Gastrocnemius medialis (tissue), 4 donors: Measurements from ENCODE around the gene SUMO3. TPM values are rescaled to one million over a fixed set of nuclear protein-coding genes. Genes with fewer than 3 reads are reported as not detected.

Source experiments
- ATAC-seq, 2 donors: fragments of 150-250 bp; one replicate each; pipeline ENCODE4 v1.9.1; 2016
- DNase-seq, 2 donors: peaks; one replicate each; pipeline ENCODE4 v3.0.0-alpha.2; 2019
- H3K27ac ChIP-seq, 4 donors: fragments of 200-600 bp; sonication (generic); 1 replicate in 1 of 4; 2 replicates in 3 of 4; pipeline ENCODE4 v1.5.1; 2016 to 2018; ENCODE audit warnings: mild to moderate bottlenecking in 2 of 4, moderate library complexity in 1 of 4
- H3K27me3 ChIP-seq, 3 donors: fragments of 200-600 bp; sonication (generic) in 2 of 3; 1 replicate in 1 of 3; 2 replicates in 2 of 3; pipeline versions ENCODE4 v1.5.1 to v1.6.0; 2016 to 2019; ENCODE audit warnings: mild to moderate bottlenecking in 1 of 3, moderate library complexity in 1 of 3
- H3K36me3 ChIP-seq, 2 donors: fragments of 200-600 bp; sonication (generic) in 1 of 2; one replicate each; pipeline ENCODE4 v1.5.1; 2017 to 2018
- H3K4me1 ChIP-seq, 2 donors: fragments of 200-600 bp; sonication (generic) in 1 of 2; one replicate each; pipeline ENCODE4 v1.5.1; 2016 to 2017; ENCODE audit warnings: mild to moderate bottlenecking in 2 of 2
- H3K4me3 ChIP-seq, 4 donors: fragments of 200-600 bp; sonication (generic) in 3 of 4; 1 replicate in 1 of 4; 2 replicates in 3 of 4; pipeline ENCODE4 v1.5.1; 2016 to 2019; ENCODE audit warnings: mild to moderate bottlenecking in 2 of 4
- H3K9me3 ChIP-seq, 3 donors: fragments of 200-600 bp; sonication (generic) in 2 of 3; 1 replicate in 1 of 3; 2 replicates in 2 of 3; pipeline ENCODE4 v1.5.1; 2016 to 2019
- CTCF ChIP-seq, 5 experiments: fragments of 450-650 bp in 3 of 5; fragments of 200-600 bp in 2 of 5; sonication (generic) in 2 of 5; IDR thresholded peaks in 4 of 5; conservative IDR thresholded peaks in 1 of 5; 1 replicate in 4 of 5; 2 replicates in 1 of 5; pipeline ENCODE4 v1.5.1; 2016 to 2019; ENCODE audit warnings: antibody characterized with exemption in 5 of 5, mild to moderate bottlenecking in 3 of 5, moderate library complexity in 3 of 5
- POLR2A ChIP-seq, 2 donors: fragments of 450-650 bp; IDR thresholded peaks; one replicate each; pipeline ENCODE4 v1.6.1; 2017; ENCODE audit warnings: antibody characterized with exemption in 2 of 2, mild to moderate bottlenecking in 2 of 2, moderate library complexity in 2 of 2
- in situ Hi-C, 4 donors: fragments of 200-750 bp; cut with MboI; loops; one replicate each; pipeline versions ENCODE4 v1.15.0 to v1.8.0; 2017; ENCODE audit warnings: low sequenced_read_pairs in 4 of 4
- intact Hi-C: fragments of 100-400 bp; cut with DNase I; formaldehyde crosslinking; loops from one replicate; pipeline ENCODE4 v1.15.1; 2023; ENCODE audit warnings: low total_unique reads
- total RNA-seq, 4 donors: library from RNA; depleted of rRNA; stranded (reverse); fragments of >200 nt; gene quantifications; one replicate each; pipeline versions ENCODE4 v1.1.0 to v1.2.3, GENCODE V29; 2016

SUMO3 gene
- total RNA-seq, 4 donors from 2014 or later, result 49.0 to 85.9 (median 63.7) TPM

- no peak overlapping the region for H3K27ac ChIP-seq
- intact Hi-C loops (no loop called here), in situ Hi-C loops (no loop called here)
- no peaks in the 10 kb centered on the region for H3K27me3 ChIP-seq
- no peaks in the 10 kb centered on the region for H3K9me3 ChIP-seq
- ATAC-seq (no peak), DNase-seq (no peak)
- peaks cover 0 to 6% of the 10 kb centered on the region in 2 donors for H3K4me1 ChIP-seq
- no peaks in the 10 kb centered on the region for H3K36me3 ChIP-seq
- TF ChIP-seq CTCF (IDR thresholded peaks at IDR 0.05 in 4 of 5, conservative IDR thresholded peaks at IDR 0.05 in 1 of 5) (no peak), POLR2A (IDR thresholded peaks at IDR 0.05) (no peak)
- H3K4me3 ChIP-seq, result no peak overlapping the region
Observed at GRCh38 chr21:44836349-44836665, 18.4 kb upstream of the SUMO3 start.

- in situ Hi-C loops, result no loop called here
- intact Hi-C loops, result no loop called here
- no peak for ATAC-seq
Observed at GRCh38 chr21:44835647-44835973, 17.7 kb upstream of the SUMO3 start.

GRCh38 chr21:44834951-44835646 is 17.2 kb upstream of the SUMO3 start:
- Histone ChIP-seq H3K36me3 (no peaks in the 10 kb centered on the region), H3K4me3 (no peak overlapping the region), H3K27me3 (no peaks in the 10 kb centered on the region), H3K4me1 (peaks cover 0 to 6% of the 10 kb centered on the region in 2 donors), H3K27ac (no peak overlapping the region), H3K9me3 (no peaks in the 10 kb centered on the region)
- TF ChIP-seq CTCF (IDR thresholded peaks at IDR 0.05 in 4 of 5, conservative IDR thresholded peaks at IDR 0.05 in 1 of 5), result no peak
- TF ChIP-seq POLR2A (IDR thresholded peaks at IDR 0.05), result no peak
- in situ Hi-C loops (no loop called here), intact Hi-C loops (no loop called here)
- ATAC-seq (no peak), DNase-seq (no peak)

More at GRCh38 chr21:44835647-44835973, 17.7 kb upstream of the SUMO3 start:
- no peaks in the 10 kb centered on the region for H3K27me3 ChIP-seq
- TF ChIP-seq POLR2A (IDR thresholded peaks at IDR 0.05) (no peak), CTCF (IDR thresholded peaks at IDR 0.05 in 4 of 5, conservative IDR thresholded peaks at IDR 0.05 in 1 of 5) (no peak)
- H3K27ac ChIP-seq, result no peak overlapping the region
- H3K9me3 ChIP-seq, result no peaks in the 10 kb centered on the region
- H3K4me1 ChIP-seq, result peaks cover 0 to 6% of the 10 kb centered on the region in 2 donors
- no peak overlapping the region for H3K4me3 ChIP-seq
- DNase-seq, result no peak
- H3K36me3 ChIP-seq, result no peaks in the 10 kb centered on the region

GRCh38 chr21:44834231-44834950 is 16.5 kb upstream of the SUMO3 start:
- DNase-seq, result no peak
- H3K9me3 ChIP-seq, result no peaks in the 10 kb centered on the region
- intact Hi-C loops, result no loop called here
- H3K4me1 ChIP-seq, result peaks cover 0 to 6% of the 10 kb centered on the region in 2 donors
- H3K4me3 ChIP-seq, result no peak overlapping the region
- no peak for TF ChIP-seq POLR2A (IDR thresholded peaks at IDR 0.05)
- TF ChIP-seq CTCF (IDR thresholded peaks at IDR 0.05 in 4 of 5, conservative IDR thresholded peaks at IDR 0.05 in 1 of 5), result no peak
- in situ Hi-C loops, result no loop called here
- H3K27me3 ChIP-seq, result no peaks in the 10 kb centered on the region
- no peaks in the 10 kb centered on the region for H3K36me3 ChIP-seq
- no peak overlapping the region for H3K27ac ChIP-seq
- no peak for ATAC-seq
